Epithelial cell of proximal tubule (primary cell): ENCODE data around the gene FCRL5. TPM values are rescaled to one million over a fixed set of nuclear protein-coding genes. Genes with fewer than 3 reads are reported as not detected.

Experiments used
- DNase-seq: peaks from one replicate; pipeline ENCODE4 v3.0.0-alpha.2; 2011; ENCODE audit warnings: low read depth
- H3K4me3 ChIP-seq: 2 replicates; pipeline ENCODE4 v1.5.1; 2011; ENCODE audit warnings: low read depth, mild to moderate bottlenecking, low read length
- total RNA-seq: library from RNA; depleted of rRNA; stranded (reverse); fragments of >200 nt; gene quantifications from 2 replicates; pipeline ENCODE4 v1.2.3, GENCODE V29; 2015
- TF ChIP-seq, protein P1 (sequence below): conservative IDR thresholded peaks from 2 replicates; pipeline ENCODE4 v1.5.1; 2012; ENCODE audit warnings: low read depth, mild to moderate bottlenecking, low read length

FCRL5 gene
- total RNA-seq, 1 donor from 2014 or later, result not detected

DNA sequence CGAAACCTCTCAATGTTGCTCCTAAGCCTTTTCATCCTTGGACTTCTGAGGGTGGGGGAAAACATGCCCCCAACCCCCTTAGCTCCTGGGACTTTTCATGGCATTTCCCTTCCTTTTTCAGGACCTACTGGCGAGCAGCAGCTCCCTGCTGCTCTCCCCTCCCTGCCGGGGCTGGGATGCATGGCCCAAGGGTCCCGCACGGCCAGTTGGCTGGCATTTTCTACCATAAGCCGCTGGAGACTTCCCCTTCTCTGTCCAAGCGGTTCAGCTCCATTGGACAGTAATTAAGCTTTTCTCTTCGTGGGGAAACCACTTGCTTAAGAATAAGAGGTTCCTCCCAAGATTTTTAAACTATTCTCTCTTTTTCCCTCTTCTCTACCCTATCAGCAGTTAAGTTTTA, 52.8 kb downstream of the FCRL5 start:
- no peak for DNase-seq
- TF ChIP-seq, protein P1, sequence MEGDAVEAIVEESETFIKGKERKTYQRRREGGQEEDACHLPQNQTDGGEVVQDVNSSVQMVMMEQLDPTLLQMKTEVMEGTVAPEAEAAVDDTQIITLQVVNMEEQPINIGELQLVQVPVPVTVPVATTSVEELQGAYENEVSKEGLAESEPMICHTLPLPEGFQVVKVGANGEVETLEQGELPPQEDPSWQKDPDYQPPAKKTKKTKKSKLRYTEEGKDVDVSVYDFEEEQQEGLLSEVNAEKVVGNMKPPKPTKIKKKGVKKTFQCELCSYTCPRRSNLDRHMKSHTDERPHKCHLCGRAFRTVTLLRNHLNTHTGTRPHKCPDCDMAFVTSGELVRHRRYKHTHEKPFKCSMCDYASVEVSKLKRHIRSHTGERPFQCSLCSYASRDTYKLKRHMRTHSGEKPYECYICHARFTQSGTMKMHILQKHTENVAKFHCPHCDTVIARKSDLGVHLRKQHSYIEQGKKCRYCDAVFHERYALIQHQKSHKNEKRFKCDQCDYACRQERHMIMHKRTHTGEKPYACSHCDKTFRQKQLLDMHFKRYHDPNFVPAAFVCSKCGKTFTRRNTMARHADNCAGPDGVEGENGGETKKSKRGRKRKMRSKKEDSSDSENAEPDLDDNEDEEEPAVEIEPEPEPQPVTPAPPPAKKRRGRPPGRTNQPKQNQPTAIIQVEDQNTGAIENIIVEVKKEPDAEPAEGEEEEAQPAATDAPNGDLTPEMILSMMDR, result no peak
- H3K4me3 ChIP-seq, result no peak overlapping the region

DNA sequence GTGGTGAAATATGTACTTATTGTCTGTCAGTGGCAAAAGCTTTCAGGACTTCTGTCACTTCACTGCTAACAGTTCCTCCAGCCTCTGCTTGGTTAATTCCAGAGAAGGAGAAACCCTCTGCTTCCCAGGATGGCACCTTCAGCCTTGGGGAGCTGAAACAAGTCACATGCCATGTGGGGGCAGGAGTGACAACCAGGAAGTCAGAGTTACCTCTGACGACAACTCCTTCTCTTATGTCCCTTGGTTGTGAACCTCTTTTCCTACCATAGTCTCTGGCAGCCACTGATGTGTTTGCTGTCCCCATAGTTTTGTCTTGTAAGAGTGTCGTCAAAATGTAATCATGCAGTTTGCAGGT, 53.6 kb downstream of the FCRL5 start:
- no peak for DNase-seq
- TF ChIP-seq, protein P1, result no peak
- no peak overlapping the region for H3K4me3 ChIP-seq

DNA sequence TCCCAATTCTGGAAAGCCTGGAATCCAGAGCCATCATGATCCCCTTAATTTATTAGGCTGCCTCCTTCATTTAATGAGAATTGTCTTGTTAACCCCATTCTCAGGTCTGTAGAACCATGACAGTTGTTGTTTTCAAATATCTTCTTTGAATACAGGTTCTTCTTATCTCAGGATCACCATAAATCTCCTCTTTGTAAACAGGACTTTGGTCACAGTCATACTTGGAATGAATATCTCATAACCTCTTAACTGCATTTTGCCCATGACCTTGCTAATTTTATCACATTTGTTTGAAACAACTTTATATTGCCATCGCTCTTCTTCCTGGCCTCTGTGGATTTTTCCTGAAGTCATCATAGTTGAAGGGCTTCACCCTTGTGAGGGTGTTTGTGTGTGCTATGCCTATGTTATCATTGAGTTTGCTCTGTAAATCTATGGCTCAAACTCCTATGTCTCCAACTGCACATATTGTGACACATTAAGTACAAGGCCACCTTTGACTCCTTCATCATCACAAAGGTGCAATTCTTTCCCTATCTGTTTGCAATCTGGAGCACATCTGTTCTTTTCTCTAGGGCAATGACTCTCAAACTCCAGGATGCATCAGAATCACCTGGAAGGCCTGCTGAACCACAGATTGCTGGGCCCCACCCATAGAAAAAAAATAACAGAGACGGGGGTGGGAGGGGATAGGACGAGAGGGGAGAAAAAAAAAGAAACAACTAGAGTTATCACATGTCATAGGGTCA, 54.2 kb downstream of the FCRL5 start:
- TF ChIP-seq, protein P1, result no peak
- no peak for DNase-seq

DNA sequence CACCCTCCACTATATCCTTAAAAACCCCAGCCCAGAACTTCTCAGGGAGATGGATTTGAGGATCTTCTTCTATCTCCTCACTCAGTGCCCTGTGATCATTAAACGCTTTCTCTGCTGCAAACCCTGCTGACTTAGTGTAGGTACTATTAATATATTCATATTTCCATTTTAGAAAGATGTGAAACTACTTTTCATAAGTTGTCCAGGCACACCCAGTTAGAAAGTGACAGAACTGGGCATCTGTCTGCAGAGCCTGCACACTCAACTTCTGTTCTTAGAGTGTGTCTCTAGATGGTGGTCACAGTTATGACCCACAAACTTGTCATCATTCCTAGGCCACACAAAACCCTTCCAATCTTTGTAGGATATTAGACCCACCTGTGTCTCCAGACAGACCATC, 55.0 kb downstream of the FCRL5 start:
- TF ChIP-seq, protein P1, result no peak
- no peak overlapping the region for H3K4me3 ChIP-seq
- no peak for DNase-seq

More for the DNA sequence above, 54.2 kb downstream of the FCRL5 start:
- H3K4me3 ChIP-seq, result no peak overlapping the region

DNA sequence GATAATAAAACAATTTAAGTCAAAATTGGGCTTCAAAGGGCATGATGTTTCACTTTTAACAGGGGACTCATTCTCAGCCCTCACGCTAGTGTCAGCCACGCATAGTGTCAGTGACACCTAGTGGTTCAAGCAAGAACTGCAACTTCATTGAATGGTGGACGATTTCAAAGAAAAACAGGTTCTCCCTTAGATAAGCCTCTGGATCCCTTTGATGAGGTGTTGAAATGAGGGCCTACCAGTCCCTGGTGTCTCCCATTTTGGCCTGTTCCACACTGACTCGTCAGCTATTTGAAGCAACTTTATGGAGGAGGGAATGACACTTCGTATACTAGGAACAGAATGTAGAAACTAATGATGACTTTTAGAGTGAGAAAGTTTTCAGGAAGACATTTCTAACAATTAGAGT, 56.2 kb downstream of the FCRL5 start:
- no peak overlapping the region for H3K4me3 ChIP-seq
- DNase-seq, result no peak
- TF ChIP-seq, protein P1, result peak; percentile 85

DNA sequence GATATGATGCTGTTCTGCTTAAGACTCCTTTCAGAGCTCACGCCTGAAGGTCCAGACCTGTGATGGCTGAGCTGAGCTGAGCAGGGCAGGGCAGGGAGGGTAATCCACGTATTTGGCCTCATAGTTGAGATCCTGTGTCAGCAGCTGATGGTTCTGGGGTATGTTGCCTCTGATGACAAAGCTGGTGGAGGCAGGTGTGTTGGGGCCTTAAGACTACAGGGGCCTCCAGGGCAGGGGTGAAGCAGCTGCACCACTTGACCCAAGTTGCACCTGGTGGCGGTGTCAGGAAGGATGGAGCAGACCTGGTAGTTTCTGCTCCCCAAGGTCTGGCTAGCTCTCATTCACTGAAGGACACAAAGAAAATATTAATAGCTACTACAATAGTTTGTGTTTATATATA, 57.0 kb downstream of the FCRL5 start:
- no peak for DNase-seq
- TF ChIP-seq, protein P1, result no peak
- H3K4me3 ChIP-seq, result no peak overlapping the region

DNA sequence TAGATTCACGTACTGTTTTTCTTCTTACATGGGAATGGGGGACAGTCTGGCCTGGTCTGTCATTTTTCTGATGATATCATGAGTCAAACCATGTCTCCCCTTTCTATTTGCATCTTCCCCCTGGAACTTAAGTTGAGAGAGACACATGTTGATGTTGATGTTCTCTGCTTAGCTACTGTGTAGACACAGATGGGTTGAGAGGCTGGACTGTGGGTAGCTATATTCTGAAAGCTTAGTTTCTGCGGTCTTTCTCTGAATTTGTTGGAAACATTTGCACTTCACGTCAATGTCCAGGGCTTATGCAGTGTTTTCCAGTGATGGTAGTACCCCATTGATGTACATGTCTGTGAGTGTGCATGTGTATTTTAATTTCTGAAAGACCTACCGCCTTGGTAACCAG, 58.2 kb downstream of the FCRL5 start:
- no peak for DNase-seq
- no peak overlapping the region for H3K4me3 ChIP-seq
- TF ChIP-seq, protein P1, result no peak
